GM21576 (cell line): ENCODE results near the gene TMEM115.

Experiments used
- ATAC-seq: cut with Tn5 transposase; IDR thresholded peaks from one replicate; pipeline ENCODE4 v1.9.1; 2021; ENCODE audit warnings: mild to moderate bottlenecking, moderate library complexity; ENCODE audit not compliant: unreplicated experiment

The TMEM115 gene

DNA sequence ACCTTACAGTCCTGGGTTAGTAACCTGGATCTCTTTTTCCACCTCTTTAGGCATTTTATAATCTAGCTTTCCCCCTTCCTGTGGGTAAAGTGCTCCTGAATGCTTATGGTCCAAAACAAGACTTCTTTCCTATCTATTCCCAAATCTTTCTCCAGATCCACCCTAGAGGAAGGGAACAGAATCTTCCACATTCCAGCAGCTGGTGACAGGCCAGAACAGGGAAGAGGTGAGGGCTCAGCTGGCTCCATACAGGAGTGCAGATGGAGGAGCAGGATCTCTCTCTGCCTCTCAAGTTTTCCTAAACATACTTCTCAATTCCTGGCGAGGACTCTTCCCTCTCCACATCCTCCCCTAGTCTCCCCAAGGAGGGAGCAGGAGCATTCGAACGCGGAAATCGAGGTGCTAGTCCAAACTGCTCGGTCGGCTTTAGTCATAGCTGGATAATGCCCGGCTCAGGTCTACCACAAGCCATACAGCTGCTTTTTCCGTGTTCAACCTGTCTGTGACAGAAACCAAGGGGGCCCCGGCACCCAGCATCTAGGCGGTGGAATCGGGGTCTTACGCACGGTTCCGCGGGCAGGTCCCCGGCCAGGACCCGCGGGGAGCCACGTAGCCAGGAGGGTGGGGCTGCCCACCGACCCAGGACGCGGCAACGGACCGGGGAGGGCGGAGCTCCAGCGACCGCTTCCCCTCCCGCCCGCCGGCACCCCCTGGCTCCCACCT, 22.7 kb downstream of the TMEM115 start:
- peak; percentile 21 for ATAC-seq

DNA sequence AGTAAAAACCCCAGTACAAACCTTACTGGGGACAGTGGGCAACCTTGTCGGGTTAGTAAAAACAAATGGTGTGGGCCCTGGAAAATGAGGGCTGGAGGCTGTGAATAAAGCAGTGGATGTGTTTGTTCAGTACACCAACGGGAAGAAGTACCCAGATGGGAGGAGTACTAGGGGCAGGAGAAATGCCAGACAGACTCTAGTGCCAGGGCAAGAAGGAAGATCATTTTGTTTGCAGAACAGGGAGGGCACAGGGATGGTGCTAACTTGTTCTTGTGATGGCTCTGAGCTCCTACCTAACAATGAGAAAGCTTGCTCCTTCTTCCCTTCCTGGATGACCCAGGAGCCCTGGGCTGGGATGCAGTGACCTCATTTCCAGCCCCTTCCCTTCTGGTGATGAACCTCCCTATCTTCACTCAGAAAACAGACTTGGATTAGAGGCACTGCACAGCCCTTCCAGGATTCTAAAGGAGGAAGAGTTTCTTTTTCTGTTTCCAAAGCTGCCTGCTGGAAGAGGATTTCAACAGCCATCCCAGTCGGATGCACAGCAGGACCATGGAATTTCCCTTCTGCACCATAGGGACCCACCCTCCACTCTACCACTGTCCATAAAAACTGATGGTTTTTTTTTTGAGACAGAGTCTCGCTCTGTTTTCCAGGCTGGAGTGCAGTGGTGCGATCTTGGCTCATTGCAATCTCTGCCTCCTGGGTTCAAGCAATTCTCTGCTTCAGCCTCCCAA, 24.8 kb downstream of the TMEM115 start:
- no peak for ATAC-seq

DNA sequence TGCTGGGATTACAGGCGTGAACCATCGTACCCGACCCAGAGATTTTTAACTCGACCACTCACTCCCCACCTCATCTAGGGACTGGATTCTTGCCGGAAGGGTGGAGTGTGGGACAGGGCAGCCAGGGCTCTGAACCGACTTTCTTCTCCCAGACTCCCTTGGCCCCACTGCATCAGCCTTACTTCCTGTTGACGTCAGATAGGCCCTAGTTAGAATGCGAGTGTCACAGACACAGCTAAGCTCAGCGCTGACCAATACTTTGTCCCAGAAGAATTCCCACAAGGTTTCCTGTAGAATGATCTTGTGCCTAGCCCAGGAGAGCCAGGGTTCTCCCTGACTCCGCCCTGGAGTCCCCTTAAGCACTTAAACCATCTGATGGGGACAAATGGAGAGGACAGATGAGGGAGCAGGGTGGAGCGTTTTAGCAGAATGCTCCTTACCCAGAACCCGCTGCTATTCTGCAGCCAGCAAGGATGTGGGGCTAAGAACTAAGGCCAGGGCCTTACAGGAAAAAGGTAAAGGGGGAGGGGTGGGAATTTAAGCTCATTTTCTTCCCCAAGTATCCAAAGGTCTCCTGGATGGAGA, 25.5 kb downstream of the TMEM115 start:
- no peak for ATAC-seq

DNA sequence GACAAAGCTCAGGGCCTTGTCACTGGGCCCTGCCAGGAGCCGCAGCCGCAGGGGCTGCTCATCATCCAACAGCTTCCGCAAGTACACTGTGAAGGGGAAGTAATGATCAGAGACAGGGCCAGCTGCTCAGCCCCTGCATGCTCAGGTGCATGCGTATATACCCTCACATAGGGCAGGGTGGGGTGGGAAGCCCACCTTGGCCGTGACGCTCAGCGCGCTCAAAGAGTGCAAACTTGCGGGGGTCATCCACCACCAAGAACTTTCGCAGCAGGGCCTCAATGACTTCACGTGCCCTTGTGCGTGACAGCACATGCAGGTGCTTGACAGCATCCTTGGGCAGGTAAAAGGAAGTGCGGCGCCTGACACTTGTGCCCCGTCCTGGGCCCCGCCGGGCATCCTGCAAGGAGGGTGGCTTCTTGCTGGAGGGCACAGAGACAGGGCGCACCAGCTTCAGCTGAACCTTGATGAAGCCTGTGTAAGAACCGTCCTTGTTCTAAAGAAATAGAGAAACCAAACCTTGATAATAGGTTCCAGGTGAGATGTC, 27.9 kb downstream of the TMEM115 start:
- no peak for ATAC-seq

DNA sequence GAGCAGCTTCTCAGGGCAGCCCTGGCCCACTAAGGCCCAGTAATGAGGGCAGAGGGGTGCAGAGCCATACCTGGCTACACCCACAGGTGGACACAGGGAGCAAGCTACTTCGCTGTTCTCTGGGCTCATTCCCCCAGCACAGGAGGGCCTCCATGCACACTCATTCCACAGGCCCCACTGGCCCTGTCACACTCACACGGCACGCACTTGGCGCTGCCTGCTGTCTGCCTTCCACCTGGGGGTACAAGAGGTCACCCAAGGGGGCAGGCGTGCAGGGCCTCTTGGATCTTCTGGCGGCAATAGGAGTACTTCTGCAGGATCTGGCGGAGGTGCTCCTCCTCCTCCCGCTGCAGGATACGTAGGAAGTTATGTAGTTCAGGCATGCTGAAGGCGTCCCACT, 29.0 kb downstream of the TMEM115 start:
- no peak for ATAC-seq

DNA sequence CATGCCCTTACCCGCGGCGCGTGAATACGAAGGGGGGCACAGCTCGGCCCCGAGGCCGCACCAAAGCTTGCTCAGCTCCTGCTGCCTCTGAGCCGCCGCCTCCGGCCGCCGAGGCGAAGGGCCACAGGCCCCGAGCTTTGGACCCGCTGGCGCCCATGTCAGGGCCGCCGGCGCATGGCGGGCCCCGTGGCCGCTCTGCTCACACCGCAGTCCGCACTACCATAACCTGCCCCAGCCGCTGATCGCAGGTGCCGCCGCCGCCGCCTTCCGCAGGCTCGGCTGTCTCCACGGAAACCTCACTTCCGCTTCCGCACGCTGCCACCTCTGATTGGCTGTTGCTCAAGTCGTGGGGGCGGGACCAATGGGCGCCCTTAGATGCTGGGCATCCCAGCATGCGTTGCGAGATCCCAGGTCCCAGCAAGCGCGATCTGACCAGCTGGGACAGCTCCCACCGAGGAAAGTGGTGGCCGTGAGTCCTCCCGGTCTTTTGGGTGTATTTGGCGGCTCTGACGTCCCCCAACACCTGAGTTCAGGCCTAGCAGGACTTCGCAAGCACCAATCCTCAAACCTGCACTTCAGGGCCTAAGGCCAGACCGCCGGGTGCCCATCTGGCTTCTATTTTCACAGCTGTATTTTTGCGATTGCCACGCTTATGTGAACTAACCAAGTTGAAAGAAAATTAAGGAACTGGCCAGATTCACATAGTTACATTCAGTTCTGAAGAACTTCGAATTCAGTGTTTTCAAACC, 31.2 kb downstream of the TMEM115 start, which contains the start of gene TUSC2:
TSS of gene TUSC2 (minus strand) at position 281 of the 749 bp plus-strand sequence. CDS start at position 157, 124 bp downstream.
- ATAC-seq, result peak; percentile 86

DNA sequence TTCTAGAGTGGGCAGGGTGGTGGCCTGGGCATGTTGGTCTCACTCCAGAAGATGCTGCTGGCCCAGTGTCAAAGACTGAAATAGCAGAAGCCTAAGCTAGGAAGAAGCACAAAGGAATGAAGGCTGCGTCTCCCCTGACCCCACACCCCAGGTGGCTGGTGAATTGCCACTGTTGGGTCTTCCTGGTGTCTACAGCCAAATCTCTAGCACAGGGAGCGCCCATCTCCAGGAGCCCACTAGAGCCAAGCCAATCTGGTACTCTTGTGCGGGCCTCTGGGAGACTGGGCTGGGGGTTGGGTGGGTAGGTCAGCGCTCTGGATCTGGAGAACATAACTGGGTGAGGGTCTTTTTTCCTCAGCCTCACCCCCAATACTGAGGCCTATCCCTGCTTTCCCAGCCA, 32.2 kb downstream of the TMEM115 start:
- no peak for ATAC-seq

DNA sequence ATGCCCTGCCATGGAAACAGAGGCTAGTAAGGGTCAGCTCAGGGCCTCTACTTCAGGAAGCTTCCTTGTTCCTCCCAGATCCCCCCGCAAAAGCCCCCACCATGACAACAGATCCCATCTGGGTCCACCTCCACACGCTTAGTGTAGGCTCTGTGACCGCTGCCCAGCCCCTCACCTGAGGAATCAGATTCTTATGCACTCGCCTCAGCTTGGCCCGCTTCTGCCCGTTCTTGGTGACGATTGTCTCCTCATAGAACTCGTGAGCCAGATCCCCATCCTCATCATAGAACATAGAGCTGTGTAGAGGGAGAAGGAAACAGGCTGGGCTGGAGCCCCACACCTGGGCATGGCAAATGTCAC, 33.2 kb downstream of the TMEM115 start:
- no peak for ATAC-seq

DNA sequence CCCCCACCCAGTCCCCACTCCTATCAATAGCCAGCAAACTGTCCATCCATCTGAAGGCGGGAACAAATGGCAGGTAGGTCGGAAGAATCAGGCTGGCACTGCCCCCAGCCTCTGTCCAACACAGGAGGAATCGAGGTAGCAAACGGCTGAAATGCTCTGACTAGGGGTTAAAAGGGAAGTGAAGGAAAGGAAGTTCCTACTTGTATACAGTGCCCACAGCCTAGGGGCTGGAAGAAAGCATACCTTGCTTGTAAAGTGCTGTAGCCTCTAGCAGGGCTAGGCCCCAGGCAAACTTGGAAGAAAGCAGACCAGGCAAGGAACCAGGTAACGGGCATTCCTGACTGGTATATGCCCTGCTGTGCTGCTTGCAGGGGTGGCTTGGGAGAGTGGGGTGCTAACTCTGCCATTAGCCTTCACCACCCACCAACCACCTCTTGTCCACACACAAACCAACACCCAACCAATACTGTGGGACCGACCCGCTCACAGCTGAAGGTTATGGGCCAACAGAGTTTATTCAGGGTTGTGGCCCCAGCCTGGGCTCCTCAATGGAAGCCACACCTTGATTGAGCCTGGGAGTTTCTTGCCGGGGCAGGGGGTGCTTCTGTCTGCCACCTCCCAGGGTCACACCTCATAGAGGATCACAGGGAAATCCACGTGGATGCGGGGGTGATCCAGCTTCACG, 33.7 kb downstream of the TMEM115 start:
- ATAC-seq, result no peak

DNA sequence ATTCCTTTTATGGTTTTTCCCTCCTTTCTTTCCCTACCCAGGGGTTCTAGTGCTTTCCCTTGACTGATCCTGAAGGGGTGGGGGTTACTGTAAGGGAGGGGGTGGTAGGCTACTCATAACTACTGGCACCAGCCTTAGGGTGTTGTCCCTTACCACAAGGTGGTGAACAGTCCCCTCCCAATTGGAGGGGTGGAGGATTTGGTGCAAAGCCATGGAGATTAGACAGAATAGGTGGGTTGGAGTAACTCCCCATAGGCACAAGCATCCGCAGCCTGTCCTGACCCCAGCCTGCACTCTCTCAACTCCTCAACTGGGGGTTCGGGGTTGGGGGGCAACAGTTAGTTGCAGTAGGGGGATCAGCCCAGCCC, 34.2 kb downstream of the TMEM115 start:
- ATAC-seq, result no peak

DNA sequence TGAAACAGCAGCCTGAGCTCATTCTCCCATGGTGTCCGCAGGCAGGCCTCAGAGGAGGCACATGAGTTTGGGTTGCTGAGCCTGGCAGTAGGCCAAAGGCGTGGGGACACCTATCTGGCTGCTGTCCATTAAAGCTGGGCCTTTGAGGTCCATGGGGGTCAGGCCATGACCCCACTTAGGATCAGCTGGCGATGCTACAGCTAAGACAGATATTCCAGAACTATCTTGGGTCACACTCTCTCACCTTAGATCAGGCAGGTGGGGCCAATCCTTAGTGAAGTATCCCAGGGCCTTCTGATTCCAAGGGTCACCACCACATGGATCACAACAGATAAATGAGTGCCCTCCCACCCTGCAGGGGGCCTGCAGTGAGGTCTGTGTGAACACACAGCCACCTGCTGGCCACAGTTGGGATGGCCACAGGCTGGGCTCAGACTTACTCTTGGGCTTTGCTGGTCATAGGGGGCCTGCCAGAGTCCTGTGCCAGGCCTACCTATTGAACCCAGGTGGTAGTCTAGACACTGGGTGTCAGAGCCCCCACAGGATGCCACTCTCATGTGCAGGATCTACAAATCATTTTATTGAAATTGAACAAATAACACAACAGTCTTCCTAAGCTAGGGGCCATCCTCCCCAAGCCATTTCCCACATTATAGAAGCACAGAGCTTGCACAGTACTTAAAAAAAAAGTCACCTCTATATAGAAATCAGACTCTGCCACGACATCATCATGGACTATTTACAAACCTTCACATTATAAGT, 34.8 kb downstream of the TMEM115 start:
- no peak for ATAC-seq

DNA sequence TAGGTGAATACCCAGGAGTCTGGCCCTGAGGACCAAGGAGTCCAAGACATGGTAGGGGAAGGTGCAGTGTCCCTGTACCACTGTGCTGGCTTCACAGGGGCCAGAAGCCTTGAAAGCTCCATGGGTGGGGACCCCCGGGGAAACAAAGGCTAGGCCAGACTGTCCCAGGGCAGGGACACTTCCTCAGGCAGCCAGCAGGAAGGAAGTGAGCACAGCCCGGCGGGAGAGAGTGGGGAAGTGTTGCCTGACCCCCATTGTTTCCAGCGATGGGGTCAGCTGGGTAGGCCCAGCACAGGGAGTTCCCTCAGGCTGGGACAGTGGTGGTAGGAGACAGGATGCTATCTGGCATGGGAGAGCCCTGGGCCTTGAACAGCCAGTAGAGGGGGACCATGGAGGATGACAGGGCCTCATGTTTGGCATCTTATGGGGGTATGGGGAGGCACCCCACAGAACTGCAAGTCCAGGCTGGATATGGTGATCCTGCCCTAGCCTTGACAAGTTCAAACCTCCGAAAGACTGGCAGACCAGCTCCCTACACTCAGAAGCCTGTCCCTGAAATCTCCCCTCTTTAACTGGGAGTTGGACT, 35.6 kb downstream of the TMEM115 start:
- ATAC-seq, result no peak

DNA sequence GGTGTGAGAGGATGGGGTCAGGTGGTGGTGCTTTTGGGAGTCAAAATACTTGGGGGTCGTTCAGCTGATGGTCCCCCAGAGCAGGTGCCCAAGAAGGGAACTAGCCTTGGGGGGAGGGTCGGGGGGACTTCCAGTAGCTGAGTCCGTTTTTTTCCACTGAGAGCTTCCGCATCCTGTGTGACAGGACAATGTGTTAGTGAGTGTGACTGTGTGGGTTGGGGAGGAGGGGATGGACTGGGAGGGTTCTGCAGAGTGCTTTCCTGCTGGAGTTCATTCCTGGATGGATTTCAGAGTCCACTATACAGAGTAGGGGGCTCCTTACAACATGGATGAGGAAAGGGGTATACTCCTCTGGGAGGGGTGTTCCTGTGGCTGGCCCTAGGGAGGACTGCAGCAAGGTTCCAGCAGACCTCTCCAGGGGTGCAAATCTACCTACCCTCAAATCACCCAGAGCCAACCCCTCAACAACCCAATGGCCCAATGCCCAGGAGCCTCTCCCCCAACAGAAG, 36.2 kb downstream of the TMEM115 start:
- no peak for ATAC-seq

DNA sequence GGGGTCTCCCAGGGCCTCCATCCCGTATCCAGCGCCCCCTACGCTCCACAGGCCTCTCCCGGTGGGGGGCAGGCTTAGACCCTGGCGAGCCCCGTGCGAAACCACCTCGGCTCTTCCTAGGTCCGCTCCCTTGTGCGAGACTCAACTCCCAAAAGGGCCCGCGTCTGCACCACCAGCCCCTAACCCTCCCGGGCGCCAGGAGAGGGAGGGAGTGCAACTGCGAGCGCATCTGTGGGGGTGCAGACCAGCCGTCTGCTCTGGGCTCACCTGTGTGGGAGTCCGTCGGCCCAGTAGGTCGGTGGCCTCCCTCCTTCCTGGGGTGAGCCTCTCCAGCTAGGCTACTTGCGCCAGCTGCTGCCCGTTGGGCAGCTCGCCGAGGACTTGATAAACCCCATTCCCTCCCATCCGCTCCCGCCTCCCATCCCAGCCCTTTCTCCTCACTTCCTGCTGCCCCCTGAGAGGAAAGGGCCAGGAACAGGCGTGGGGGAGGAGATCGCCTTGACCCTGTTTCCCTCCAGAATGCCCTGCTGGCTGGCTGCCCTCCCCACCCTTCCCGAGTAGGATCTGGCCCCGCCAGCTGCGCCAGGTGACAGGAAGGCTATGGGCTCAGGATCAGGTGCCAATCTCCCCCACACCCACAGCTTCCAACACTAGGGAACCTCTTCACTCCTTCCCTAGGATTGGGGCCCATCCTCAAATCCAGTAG, 36.8 kb downstream of the TMEM115 start, which contains the start of gene HYAL2:
TSS of gene HYAL2 (minus strand) at position 360 of the 706 bp plus-strand sequence. CDS start 2,256 bp downstream, outside the sequence.
- no peak for ATAC-seq

DNA sequence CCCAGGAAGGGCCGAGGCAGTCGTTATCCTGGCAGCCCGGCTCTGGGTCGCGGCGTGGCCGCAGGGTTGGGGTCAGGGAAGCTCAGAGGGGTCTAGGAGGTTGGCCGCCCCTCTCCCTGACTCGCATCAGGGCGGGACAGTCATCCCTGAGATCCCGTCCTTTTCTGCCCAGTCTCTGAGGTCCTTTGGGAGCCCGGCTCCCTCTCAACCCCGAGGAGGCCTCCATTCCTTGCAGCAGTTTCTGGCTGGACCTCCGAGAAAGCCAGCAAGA, 37.3 kb downstream of the TMEM115 start:
- no peak for ATAC-seq

DNA sequence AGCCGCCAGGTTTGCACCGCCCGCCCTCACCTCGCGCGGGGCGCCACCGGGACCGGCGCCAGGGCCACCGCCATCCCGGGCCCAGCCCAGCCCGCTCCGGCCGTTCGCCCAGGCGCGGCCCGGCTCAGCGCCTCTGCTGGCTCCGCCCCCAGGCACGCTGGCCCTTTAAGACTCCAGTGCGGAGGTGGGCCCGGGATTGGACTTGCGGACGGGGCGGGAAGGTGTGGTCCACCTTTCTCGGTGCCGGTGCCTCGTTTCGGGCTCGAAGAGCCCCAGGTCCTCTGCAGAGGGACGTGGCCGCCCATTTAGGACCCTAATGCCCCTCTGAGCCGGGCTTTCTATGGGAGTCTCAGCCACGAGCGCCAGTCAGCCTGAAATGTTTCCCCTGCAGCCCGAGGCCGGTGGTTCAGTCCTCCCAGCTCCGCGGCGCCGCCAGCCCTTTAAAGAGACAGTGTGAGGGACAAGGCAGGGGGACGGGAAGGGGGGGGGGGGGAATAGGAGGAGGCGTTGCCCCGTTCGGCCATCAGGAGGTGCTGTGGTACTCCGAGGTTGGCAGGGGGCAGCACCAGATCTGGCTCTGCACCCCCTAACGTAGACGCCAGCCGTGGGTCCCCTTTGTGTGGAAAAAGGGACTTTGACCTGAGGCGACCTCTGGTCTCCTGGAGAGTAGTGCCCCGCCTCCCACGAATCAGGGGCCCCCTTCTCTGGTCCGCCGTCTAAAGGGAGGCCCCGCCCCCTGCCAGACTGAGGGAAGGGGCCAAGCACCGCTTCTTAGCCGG, 37.8 kb downstream of the TMEM115 start:
- ATAC-seq, result peak; percentile 61

DNA sequence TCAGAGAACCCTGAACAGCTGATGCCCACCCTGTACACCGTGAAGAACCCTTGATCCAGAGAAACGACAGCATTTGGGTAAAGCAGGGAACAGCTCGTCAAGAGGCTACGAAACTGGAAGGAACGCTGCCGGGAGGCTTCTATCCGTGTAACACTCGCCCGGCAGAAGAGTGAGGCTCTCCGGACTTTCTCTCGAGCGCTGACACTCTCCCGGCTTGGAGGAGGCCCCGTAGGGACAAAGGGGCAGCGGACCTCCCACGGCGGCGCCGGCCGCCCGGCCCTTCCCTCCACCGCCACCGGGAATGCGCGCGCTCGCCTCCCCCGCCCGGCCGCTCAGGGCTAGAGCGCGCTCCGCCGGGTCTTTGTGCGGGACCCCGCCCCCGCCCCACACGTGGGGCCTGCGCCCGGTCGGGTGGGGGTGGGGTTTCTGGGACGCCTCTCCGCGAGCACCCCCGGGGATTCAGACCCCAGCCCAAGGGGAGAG, 38.4 kb downstream of the TMEM115 start:
- peak; percentile 37 for ATAC-seq
